ENCODE data around the gene SLC37A1.

Gene SLC37A1

DNA sequence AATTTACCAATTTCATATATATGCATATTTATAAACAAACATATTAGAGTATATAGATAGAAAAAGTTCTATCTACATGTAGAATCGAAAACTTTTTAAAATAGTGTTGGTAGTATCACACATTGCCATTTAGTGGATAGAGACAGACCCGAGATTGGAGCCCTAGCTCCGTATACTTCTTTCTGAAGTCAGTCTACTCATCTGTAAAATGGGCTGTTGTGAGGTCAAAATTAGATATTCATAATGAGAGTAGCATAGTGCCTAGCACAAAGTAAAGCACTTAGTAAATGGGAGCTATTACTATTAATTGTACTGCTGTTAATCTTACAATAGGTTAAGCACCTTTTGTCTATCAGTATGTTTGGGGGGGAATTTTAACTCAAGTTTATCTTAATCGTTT, 13.4 kb upstream of the SLC37A1 start:
- no peak for DNase-seq
- no peaks in the 10 kb centered on the region for H3K36me3 ChIP-seq (ENCODE audit: control insufficient read depth in 4 of 4, insufficient read depth in 4 of 4, low read length in 3 of 4)
- ChIA-PET POLR2A (no interaction called here), CTCF (interaction anchor here (1.1 kb wide), 1 partner anchor 12 kb away, joined by 5 read pairs; no protein-coding TSS in a partner anchor)
- WGBS (ENCODE audit: insufficient coverage) = 100% methylated on average over 3 of the region's 4 CpGs
- no peak overlapping the region for H3K4me3 ChIP-seq (ENCODE audit: control insufficient read depth in 1 of 7, extremely low read depth in 1 of 7, insufficient read depth in 4 of 7, low read depth in 2 of 7, low read length in 6 of 7)
- no peaks in the 10 kb centered on the region for H3K27me3 ChIP-seq (replicated peaks in 2 of 5; ENCODE audit: control insufficient read depth in 4 of 5, insufficient read depth in 5 of 5, low read length in 4 of 5)
- no peaks in the 10 kb centered on the region for H3K9me3 ChIP-seq (ENCODE audit: control extremely low read depth in 1 of 5, control insufficient read depth in 4 of 5, insufficient read depth in 2 of 5, low read depth in 1 of 5, low read length in 4 of 5)
- H3K4me1 ChIP-seq (ENCODE audit: control extremely low read depth in 1 of 4, control insufficient read depth in 4 of 4, insufficient read depth in 4 of 4, low read length in 3 of 4) = peaks cover 30 to 53% (median 48%) of the 10 kb centered on the region in 4 experiments
- H3K27ac ChIP-seq (ENCODE audit: insufficient read depth in 1 of 2, low read depth in 1 of 2, low read length in 2 of 2, poor library complexity in 1 of 2, severe bottlenecking in 2 of 2) = no peak overlapping the region

DNA sequence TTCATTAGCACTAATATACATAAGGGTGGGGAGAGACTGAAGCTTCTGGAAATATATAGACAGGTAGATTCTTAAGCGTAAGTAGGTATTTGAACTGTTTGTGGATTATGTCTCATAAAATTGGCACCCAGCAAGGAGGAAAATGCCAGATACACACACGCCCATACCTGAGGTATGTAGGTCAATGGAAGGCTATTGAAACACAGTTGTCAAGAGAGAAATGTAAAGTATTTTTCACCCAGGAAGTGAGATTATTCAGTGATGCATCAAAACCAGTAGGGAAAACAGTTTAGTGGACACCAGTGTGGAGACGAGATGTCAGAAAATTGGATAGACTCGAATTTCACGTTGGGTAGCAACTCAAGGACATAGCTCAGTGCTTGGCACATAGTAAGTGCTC, 12.9 kb upstream of the SLC37A1 start:
- H3K36me3 ChIP-seq (ENCODE audit: control insufficient read depth in 4 of 4, insufficient read depth in 4 of 4, low read length in 3 of 4) = no peaks in the 10 kb centered on the region
- CTCF ChIA-PET = interaction anchor here (1.1 to 1.2 kb wide), 2 partner anchors 12 to 33 kb away, joined by 3 to 5 read pairs; no protein-coding TSS in a partner anchor
- no peak overlapping the region for H3K4me3 ChIP-seq (ENCODE audit: control insufficient read depth in 1 of 7, extremely low read depth in 1 of 7, insufficient read depth in 4 of 7, low read depth in 2 of 7, low read length in 6 of 7)
- WGBS (ENCODE audit: insufficient coverage) = 100% methylated on average over 1 of the region's 5 CpGs
- no peaks in the 10 kb centered on the region for H3K9me3 ChIP-seq (ENCODE audit: control extremely low read depth in 1 of 5, control insufficient read depth in 4 of 5, insufficient read depth in 2 of 5, low read depth in 1 of 5, low read length in 4 of 5)
- no peaks in the 10 kb centered on the region for H3K27me3 ChIP-seq (replicated peaks in 2 of 5; ENCODE audit: control insufficient read depth in 4 of 5, insufficient read depth in 5 of 5, low read length in 4 of 5)
- POLR2A ChIA-PET = no interaction called here
- DNase-seq = no peak
- peaks cover 26 to 53% (median 44%) of the 10 kb centered on the region in 4 experiments for H3K4me1 ChIP-seq (ENCODE audit: control extremely low read depth in 1 of 4, control insufficient read depth in 4 of 4, insufficient read depth in 4 of 4, low read length in 3 of 4)
- no peak overlapping the region for H3K27ac ChIP-seq (ENCODE audit: insufficient read depth in 1 of 2, low read depth in 1 of 2, low read length in 2 of 2, poor library complexity in 1 of 2, severe bottlenecking in 2 of 2)

DNA sequence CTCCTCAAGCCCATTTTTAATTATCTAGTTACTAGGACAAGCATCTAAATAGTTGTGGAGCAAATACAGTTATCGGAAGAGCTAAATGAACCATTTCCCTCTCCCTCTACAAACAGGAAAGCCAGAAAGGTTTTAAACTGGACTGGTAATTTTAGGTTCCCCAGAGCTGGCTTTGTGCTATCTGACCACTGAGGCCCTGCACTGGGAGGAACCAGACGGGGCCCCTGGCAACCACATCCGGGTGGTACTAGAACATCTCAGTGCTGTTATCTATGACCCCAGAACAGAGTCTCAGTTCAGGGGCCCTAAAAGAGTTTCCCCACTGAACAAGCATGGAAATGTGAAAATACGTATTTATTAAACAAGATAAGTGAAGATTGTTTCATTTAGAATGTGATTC, 9.9 kb upstream of the SLC37A1 start:
- Histone ChIP-seq H3K36me3 (ENCODE audit: control insufficient read depth in 4 of 4, insufficient read depth in 4 of 4, low read length in 3 of 4) (no peaks in the 10 kb centered on the region), H3K27me3 (replicated peaks in 2 of 5; ENCODE audit: control insufficient read depth in 4 of 5, insufficient read depth in 5 of 5, low read length in 4 of 5) (no peaks in the 10 kb centered on the region), H3K27ac (ENCODE audit: insufficient read depth in 1 of 2, low read depth in 1 of 2, low read length in 2 of 2, poor library complexity in 1 of 2, severe bottlenecking in 2 of 2) (peak overlapping the region; percentile 43 to 71), H3K4me3 (ENCODE audit: control insufficient read depth in 1 of 7, extremely low read depth in 1 of 7, insufficient read depth in 4 of 7, low read depth in 2 of 7, low read length in 6 of 7) (peak overlapping the region in 3 of 7 experiments; percentile 11 to 40 (median 28)), H3K4me1 (ENCODE audit: control extremely low read depth in 1 of 4, control insufficient read depth in 4 of 4, insufficient read depth in 4 of 4, low read length in 3 of 4) (peaks cover 26 to 44% (median 34%) of the 10 kb centered on the region in 4 experiments), H3K9me3 (ENCODE audit: control extremely low read depth in 1 of 5, control insufficient read depth in 4 of 5, insufficient read depth in 2 of 5, low read depth in 1 of 5, low read length in 4 of 5) (peaks cover 0 to 5% (median 0%) of the 10 kb centered on the region in 5 experiments)
- ChIA-PET POLR2A (no interaction called here), CTCF (interaction anchor here (1.1 kb wide), 1 partner anchor 32 kb away, joined by 3 read pairs; no protein-coding TSS in a partner anchor)
- DNase-seq = peak; percentile 69 to 88 (median 82)
- WGBS (ENCODE audit: insufficient coverage) = 0% methylated on average over 3 of the region's 4 CpGs

DNA sequence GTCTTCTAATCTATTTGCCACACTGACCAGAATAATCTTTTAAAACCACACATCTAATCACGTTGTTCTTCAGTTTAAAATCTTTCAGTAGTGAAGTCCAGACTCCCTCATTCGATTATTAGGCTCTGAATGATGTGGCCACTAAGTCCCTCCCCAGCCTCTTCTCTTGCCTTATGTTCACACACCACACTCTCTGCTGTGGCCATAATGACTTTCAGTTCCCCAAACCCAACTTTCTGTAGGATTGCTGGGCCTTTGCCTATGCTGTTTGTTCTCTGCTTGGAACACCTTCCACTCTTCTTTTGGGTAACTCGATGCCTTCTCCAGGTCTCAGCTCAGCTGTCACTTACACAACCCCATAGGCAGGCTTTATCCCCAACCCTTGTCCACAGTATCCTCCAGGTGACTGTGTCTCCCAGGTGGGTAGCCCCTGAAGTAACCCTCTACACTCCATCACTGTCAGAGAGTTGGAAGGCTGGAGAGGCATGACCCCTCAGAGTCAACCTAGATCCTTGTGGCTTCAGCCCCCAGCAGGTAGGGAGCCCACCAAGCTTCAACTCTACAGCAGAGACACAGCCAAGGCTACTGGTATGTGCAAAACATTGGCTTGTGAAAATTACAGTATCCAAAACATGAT, 8.4 kb upstream of the SLC37A1 start:
- ChIA-PET POLR2A (no interaction called here), CTCF (interaction anchor here (1.1 to 1.8 kb wide), 5 partner anchors 8 to 32 kb away, joined by 3 to 6 read pairs (median 4); no protein-coding TSS in a partner anchor)
- H3K27ac ChIP-seq (ENCODE audit: insufficient read depth in 1 of 2, low read depth in 1 of 2, low read length in 2 of 2, poor library complexity in 1 of 2, severe bottlenecking in 2 of 2) = no peak overlapping the region
- H3K27me3 ChIP-seq (replicated peaks in 2 of 5; ENCODE audit: control insufficient read depth in 4 of 5, insufficient read depth in 5 of 5, low read length in 4 of 5) = no peaks in the 10 kb centered on the region
- H3K9me3 ChIP-seq (ENCODE audit: control extremely low read depth in 1 of 5, control insufficient read depth in 4 of 5, insufficient read depth in 2 of 5, low read depth in 1 of 5, low read length in 4 of 5) = peaks cover 0 to 5% (median 0%) of the 10 kb centered on the region in 5 experiments
- no peak for DNase-seq
- H3K4me3 ChIP-seq (ENCODE audit: control insufficient read depth in 1 of 7, extremely low read depth in 1 of 7, insufficient read depth in 4 of 7, low read depth in 2 of 7, low read length in 6 of 7) = no peak overlapping the region
- WGBS (ENCODE audit: insufficient coverage) = 88% methylated on average over 3 of the region's 3 CpGs
- H3K4me1 ChIP-seq (ENCODE audit: control extremely low read depth in 1 of 4, control insufficient read depth in 4 of 4, insufficient read depth in 4 of 4, low read length in 3 of 4) = peaks cover 23 to 43% (median 34%) of the 10 kb centered on the region in 4 experiments
- no peaks in the 10 kb centered on the region for H3K36me3 ChIP-seq (ENCODE audit: control insufficient read depth in 4 of 4, insufficient read depth in 4 of 4, low read length in 3 of 4)

DNA sequence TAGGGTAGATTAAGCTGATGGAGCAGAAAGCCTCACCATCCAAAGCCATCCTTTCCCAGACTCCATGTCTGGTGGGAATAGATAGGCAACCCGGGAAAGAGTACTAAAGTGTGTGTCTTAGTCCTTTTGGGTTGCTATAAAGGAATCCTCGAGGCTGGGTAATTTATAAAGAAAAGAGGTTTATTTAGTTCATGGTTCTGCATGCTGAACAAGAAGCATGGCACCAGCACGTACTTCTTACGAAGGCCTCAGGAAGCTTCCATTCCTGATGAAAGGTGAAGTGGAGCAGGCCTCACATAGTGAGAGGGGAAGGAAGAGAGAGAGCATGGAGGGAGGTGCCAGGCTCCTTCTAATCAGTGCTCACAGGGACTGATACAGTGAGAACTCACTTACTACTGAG, 6.2 kb upstream of the SLC37A1 start:
- CTCF ChIA-PET = interaction anchor here (1.0 to 1.8 kb wide), 3 partner anchors 10 to 39 kb away, joined by 3 to 5 read pairs (median 3); no protein-coding TSS in a partner anchor
- H3K9me3 ChIP-seq (ENCODE audit: control extremely low read depth in 1 of 5, control insufficient read depth in 4 of 5, insufficient read depth in 2 of 5, low read depth in 1 of 5, low read length in 4 of 5) = peaks cover 0 to 5% (median 0%) of the 10 kb centered on the region in 5 experiments

DNA sequence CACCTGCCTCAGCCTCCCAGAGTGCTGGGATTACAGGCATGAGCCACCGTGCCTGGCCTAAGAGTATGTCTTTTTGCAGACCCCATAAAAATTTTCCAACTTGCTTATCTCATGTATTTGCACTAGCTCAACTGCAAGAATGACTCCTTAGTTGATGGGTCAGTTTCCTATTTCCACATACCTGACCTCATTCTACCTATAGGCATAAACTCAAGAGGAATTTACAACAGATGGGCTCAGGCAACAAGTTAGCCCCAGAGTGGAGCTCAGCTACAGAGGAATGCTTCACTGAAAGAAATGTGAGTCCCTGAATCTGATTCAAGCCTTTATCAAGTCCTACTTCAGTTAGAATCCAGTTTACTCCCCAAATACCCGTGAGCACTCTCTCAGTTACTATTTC, 5.3 kb upstream of the SLC37A1 start:
- Histone ChIP-seq H3K4me3 (ENCODE audit: control insufficient read depth in 1 of 7, extremely low read depth in 1 of 7, insufficient read depth in 4 of 7, low read depth in 2 of 7, low read length in 6 of 7) (no peak overlapping the region), H3K27ac (ENCODE audit: insufficient read depth in 1 of 2, low read depth in 1 of 2, low read length in 2 of 2, poor library complexity in 1 of 2, severe bottlenecking in 2 of 2) (no peak overlapping the region), H3K27me3 (replicated peaks in 2 of 5; ENCODE audit: control insufficient read depth in 4 of 5, insufficient read depth in 5 of 5, low read length in 4 of 5) (no peaks in the 10 kb centered on the region), H3K4me1 (ENCODE audit: control extremely low read depth in 1 of 4, control insufficient read depth in 4 of 4, insufficient read depth in 4 of 4, low read length in 3 of 4) (peaks cover 16 to 41% (median 35%) of the 10 kb centered on the region in 4 experiments), H3K9me3 (ENCODE audit: control extremely low read depth in 1 of 5, control insufficient read depth in 4 of 5, insufficient read depth in 2 of 5, low read depth in 1 of 5, low read length in 4 of 5) (peaks cover 0 to 5% (median 0%) of the 10 kb centered on the region in 5 experiments), H3K36me3 (ENCODE audit: control insufficient read depth in 4 of 4, insufficient read depth in 4 of 4, low read length in 3 of 4) (no peaks in the 10 kb centered on the region)
- no CpG with 5 or more reads among the region's 2 CpGs for WGBS (ENCODE audit: insufficient coverage)
- CTCF ChIA-PET = interaction anchor here (1.0 to 1.8 kb wide), 4 partner anchors 9 to 40 kb away, joined by 3 to 7 read pairs (median 4); no protein-coding TSS in a partner anchor
- POLR2A ChIA-PET = no interaction called here
- no peak for DNase-seq

More for the DNA sequence above, 6.2 kb upstream of the SLC37A1 start:
- POLR2A ChIA-PET = no interaction called here
- H3K4me3 ChIP-seq (ENCODE audit: control insufficient read depth in 1 of 7, extremely low read depth in 1 of 7, insufficient read depth in 4 of 7, low read depth in 2 of 7, low read length in 6 of 7) = no peak overlapping the region
- H3K27me3 ChIP-seq (replicated peaks in 2 of 5; ENCODE audit: control insufficient read depth in 4 of 5, insufficient read depth in 5 of 5, low read length in 4 of 5) = no peaks in the 10 kb centered on the region
- 100% methylated on average over 4 of the region's 4 CpGs for WGBS (ENCODE audit: insufficient coverage)
- no peak for DNase-seq
- H3K4me1 ChIP-seq (ENCODE audit: control extremely low read depth in 1 of 4, control insufficient read depth in 4 of 4, insufficient read depth in 4 of 4, low read length in 3 of 4) = peaks cover 24 to 39% (median 32%) of the 10 kb centered on the region in 4 experiments
- no peaks in the 10 kb centered on the region for H3K36me3 ChIP-seq (ENCODE audit: control insufficient read depth in 4 of 4, insufficient read depth in 4 of 4, low read length in 3 of 4)
- H3K27ac ChIP-seq (ENCODE audit: insufficient read depth in 1 of 2, low read depth in 1 of 2, low read length in 2 of 2, poor library complexity in 1 of 2, severe bottlenecking in 2 of 2) = no peak overlapping the region

DNA sequence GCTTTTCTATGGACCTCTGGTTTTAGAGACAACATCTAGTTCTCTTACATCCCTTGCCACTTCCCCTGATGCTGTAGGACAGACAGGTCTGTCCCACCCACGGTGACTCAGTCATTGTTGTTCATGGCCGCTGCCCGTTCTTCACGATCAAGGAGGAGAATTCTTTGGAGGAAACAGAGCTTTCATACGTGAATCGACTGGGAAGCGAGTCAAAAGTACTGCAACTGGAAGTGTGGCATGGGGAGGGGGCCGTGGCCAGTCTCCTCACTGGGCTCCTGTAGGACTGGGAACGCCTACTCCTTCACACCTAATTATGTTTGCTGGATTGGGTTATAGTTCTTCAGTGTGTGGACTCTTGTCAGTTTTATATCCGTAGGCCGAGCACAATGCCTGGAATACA, 4.4 kb upstream of the SLC37A1 start:
- ChIA-PET POLR2A (no interaction called here), CTCF (interaction anchor here (1.2 to 1.6 kb wide), 3 partner anchors 22 to 41 kb away, joined by 3 to 7 read pairs (median 3); no protein-coding TSS in a partner anchor)
- peak in 2 of 3 donors; percentile 25 to 43 for DNase-seq
- whole genome bisulfite sequencing (ENCODE audit: insufficient coverage) = 79% methylated on average over 6 of the region's 11 CpGs
- Histone ChIP-seq H3K4me1 (ENCODE audit: control extremely low read depth in 1 of 4, control insufficient read depth in 4 of 4, insufficient read depth in 4 of 4, low read length in 3 of 4) (peaks cover 9 to 33% (median 28%) of the 10 kb centered on the region in 4 experiments), H3K27ac (ENCODE audit: insufficient read depth in 1 of 2, low read depth in 1 of 2, low read length in 2 of 2, poor library complexity in 1 of 2, severe bottlenecking in 2 of 2) (no peak overlapping the region), H3K4me3 (ENCODE audit: control insufficient read depth in 1 of 7, extremely low read depth in 1 of 7, insufficient read depth in 4 of 7, low read depth in 2 of 7, low read length in 6 of 7) (no peak overlapping the region), H3K9me3 (ENCODE audit: control extremely low read depth in 1 of 5, control insufficient read depth in 4 of 5, insufficient read depth in 2 of 5, low read depth in 1 of 5, low read length in 4 of 5) (peaks cover 0 to 5% (median 0%) of the 10 kb centered on the region in 5 experiments), H3K27me3 (replicated peaks in 2 of 5; ENCODE audit: control insufficient read depth in 4 of 5, insufficient read depth in 5 of 5, low read length in 4 of 5) (no peaks in the 10 kb centered on the region), H3K36me3 (ENCODE audit: control insufficient read depth in 4 of 4, insufficient read depth in 4 of 4, low read length in 3 of 4) (no peaks in the 10 kb centered on the region)

All from common myeloid progenitor, CD34-positive (primary cell).